Measurements from ENCODE around the gene OR51Q1.

OR51Q1 gene

GRCh38 chr11:5441414-5441813, 19.5 kb downstream of the OR51Q1 start, which contains the start of gene OR51I1:
Gene OR51I1, minus strand, starts transcription at chr11:5441514. Its CDS starts 0 bp downstream, at chr11:5441514.
- TF ChIP-seq NFIC (IDR thresholded peaks at IDR 0.05), result no peak
- no peak for TF ChIP-seq EP300 (IDR thresholded peaks at IDR 0.05; ENCODE audit: borderline replicate concordance)
- no peak for TF ChIP-seq MAX (IDR thresholded peaks at IDR 0.05)
- TF ChIP-seq TAF1 (IDR thresholded peaks at IDR 0.05; ENCODE audit: low read depth), result no peak
- no peak for TF ChIP-seq RAD21 (IDR thresholded peaks at IDR 0.05; ENCODE audit: low read depth)
- TF ChIP-seq REST (IDR thresholded peaks at IDR 0.05; ENCODE audit: low read depth), result no peak
- no peak for TF ChIP-seq CREB1 (IDR thresholded peaks at IDR 0.05; ENCODE audit: low read depth)
- no peak for TF ChIP-seq FOXM1 (IDR thresholded peaks at IDR 0.05; ENCODE audit: borderline replicate concordance, low read depth)
- no peak for TF ChIP-seq CEBPB (IDR thresholded peaks at IDR 0.05)
- no peak for TF ChIP-seq EGR1 (IDR thresholded peaks at IDR 0.05)
- TF ChIP-seq TCF12 (IDR thresholded peaks at IDR 0.05; ENCODE audit: low read depth), result no peak
- no peak for TF ChIP-seq YY1 (IDR thresholded peaks at IDR 0.05; ENCODE audit: low read depth)
- no peak for TF ChIP-seq TEAD4 (IDR thresholded peaks at IDR 0.05)
- TF ChIP-seq, protein P1, sequence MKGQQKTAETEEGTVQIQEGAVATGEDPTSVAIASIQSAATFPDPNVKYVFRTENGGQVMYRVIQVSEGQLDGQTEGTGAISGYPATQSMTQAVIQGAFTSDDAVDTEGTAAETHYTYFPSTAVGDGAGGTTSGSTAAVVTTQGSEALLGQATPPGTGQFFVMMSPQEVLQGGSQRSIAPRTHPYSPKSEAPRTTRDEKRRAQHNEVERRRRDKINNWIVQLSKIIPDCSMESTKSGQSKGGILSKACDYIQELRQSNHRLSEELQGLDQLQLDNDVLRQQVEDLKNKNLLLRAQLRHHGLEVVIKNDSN (IDR thresholded peaks at IDR 0.05), result no peak
- no peak for TF ChIP-seq ZBTB7A (IDR thresholded peaks at IDR 0.05; ENCODE audit: low read depth)

DNA sequence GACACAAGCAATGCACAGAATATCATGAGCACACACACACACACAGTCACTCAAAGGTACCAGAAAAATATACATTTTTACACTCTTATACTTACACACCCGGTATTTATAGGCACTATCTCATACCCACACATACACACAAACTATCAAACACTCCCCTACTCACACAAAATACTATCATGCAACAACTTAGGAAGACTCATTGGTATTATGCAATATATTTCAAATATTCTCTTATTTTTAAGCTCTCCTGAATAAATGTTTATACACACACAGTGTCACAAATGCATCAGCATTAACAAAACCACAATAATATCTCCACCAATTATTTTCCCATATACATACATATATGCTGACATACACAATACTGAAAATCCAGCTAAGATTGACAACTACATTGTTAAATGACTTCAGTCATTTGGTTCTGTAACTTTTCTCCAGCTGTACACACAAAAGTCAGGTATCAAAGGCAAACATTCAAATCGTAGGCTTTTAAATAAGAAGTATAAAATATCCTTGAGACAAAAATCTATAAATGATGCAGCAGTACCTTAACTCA, 22.0 kb downstream of the OR51Q1 start:
- no peak for TF ChIP-seq REST (IDR thresholded peaks at IDR 0.05; ENCODE audit: low read depth)
- no peak for TF ChIP-seq EGR1 (IDR thresholded peaks at IDR 0.05)
- TF ChIP-seq NFIC (IDR thresholded peaks at IDR 0.05), result no peak
- no peak for TF ChIP-seq MAX (IDR thresholded peaks at IDR 0.05)
- no peak for TF ChIP-seq RAD21 (IDR thresholded peaks at IDR 0.05; ENCODE audit: low read depth)
- no peak for TF ChIP-seq YY1 (IDR thresholded peaks at IDR 0.05; ENCODE audit: low read depth)
- no peak for TF ChIP-seq EP300 (IDR thresholded peaks at IDR 0.05; ENCODE audit: borderline replicate concordance)
- no peak for TF ChIP-seq TEAD4 (IDR thresholded peaks at IDR 0.05)
- TF ChIP-seq, protein P1 (IDR thresholded peaks at IDR 0.05), result no peak
- no peak for TF ChIP-seq CEBPB (IDR thresholded peaks at IDR 0.05)
- TF ChIP-seq TAF1 (IDR thresholded peaks at IDR 0.05; ENCODE audit: low read depth), result no peak
- no peak for TF ChIP-seq CREB1 (IDR thresholded peaks at IDR 0.05; ENCODE audit: low read depth)
- TF ChIP-seq ZBTB7A (IDR thresholded peaks at IDR 0.05; ENCODE audit: low read depth), result no peak

- TF ChIP-seq EP300 (IDR thresholded peaks at IDR 0.05; ENCODE audit: borderline replicate concordance) (no peak), YY1 (IDR thresholded peaks at IDR 0.05; ENCODE audit: low read depth) (no peak), TAF1 (IDR thresholded peaks at IDR 0.05; ENCODE audit: low read depth) (no peak), REST (IDR thresholded peaks at IDR 0.05; ENCODE audit: low read depth) (no peak), TEAD4 (IDR thresholded peaks at IDR 0.05) (no peak), ZBTB7A (IDR thresholded peaks at IDR 0.05; ENCODE audit: low read depth) (no peak), CEBPB (IDR thresholded peaks at IDR 0.05) (no peak), EGR1 (IDR thresholded peaks at IDR 0.05) (no peak), RAD21 (IDR thresholded peaks at IDR 0.05; ENCODE audit: low read depth) (no peak), FOXM1 (IDR thresholded peaks at IDR 0.05; ENCODE audit: borderline replicate concordance, low read depth) (no peak), NFIC (IDR thresholded peaks at IDR 0.05) (no peak)
- TF ChIP-seq, protein P1 (IDR thresholded peaks at IDR 0.05), result no peak
Observed at GRCh38 chr11:5449023-5449422, 27.1 kb downstream of the OR51Q1 start, which contains the start of gene OR51I2. Gene OR51I2, plus strand, starts transcription at chr11:5449323. Its CDS starts 4,166 bp downstream, at chr11:5453489.

GRCh38 chr11:5449432-5449831, 27.5 kb downstream of the OR51Q1 start:
- TF ChIP-seq EGR1 (IDR thresholded peaks at IDR 0.05), result no peak
- no peak for TF ChIP-seq MAX (IDR thresholded peaks at IDR 0.05)
- no peak for TF ChIP-seq FOXM1 (IDR thresholded peaks at IDR 0.05; ENCODE audit: borderline replicate concordance, low read depth)
- TF ChIP-seq TEAD4 (IDR thresholded peaks at IDR 0.05), result no peak
- no peak for TF ChIP-seq TCF12 (IDR thresholded peaks at IDR 0.05; ENCODE audit: low read depth)
- TF ChIP-seq, protein P1 (IDR thresholded peaks at IDR 0.05), result no peak
- TF ChIP-seq EP300 (IDR thresholded peaks at IDR 0.05; ENCODE audit: borderline replicate concordance), result no peak
- TF ChIP-seq TAF1 (IDR thresholded peaks at IDR 0.05; ENCODE audit: low read depth), result no peak
- TF ChIP-seq REST (IDR thresholded peaks at IDR 0.05; ENCODE audit: low read depth), result no peak
- no peak for TF ChIP-seq RAD21 (IDR thresholded peaks at IDR 0.05; ENCODE audit: low read depth)
- no peak for TF ChIP-seq NFIC (IDR thresholded peaks at IDR 0.05)
- TF ChIP-seq CREB1 (IDR thresholded peaks at IDR 0.05; ENCODE audit: low read depth), result no peak
- no peak for TF ChIP-seq CEBPB (IDR thresholded peaks at IDR 0.05)
- TF ChIP-seq ZBTB7A (IDR thresholded peaks at IDR 0.05; ENCODE audit: low read depth), result no peak
- no peak for TF ChIP-seq YY1 (IDR thresholded peaks at IDR 0.05; ENCODE audit: low read depth)

Measured in Ishikawa (cell line).